Hepatocyte (in vitro differentiated cells): ENCODE measurements around the gene PPFIA4. TPM values are rescaled to one million over a fixed set of nuclear protein-coding genes. Genes with fewer than 3 reads are reported as not detected.

Experiments used
- DNase-seq: peaks from one replicate; pipeline ENCODE4 v3.0.0-alpha.2; 2016; ENCODE audit warnings: low spot score
- H2AFZ ChIP-seq: fragments of 200-600 bp; sonication (generic); 2 replicates; pipeline ENCODE4 v1.6.0; 2016; ENCODE audit warnings: antibody characterized with exemption, mild to moderate bottlenecking
- H3K27ac ChIP-seq: fragments of 200-600 bp; sonication (generic); 2 replicates; pipeline ENCODE4 v1.5.1; 2016; ENCODE audit warnings: mild to moderate bottlenecking
- H3K27me3 ChIP-seq: fragments of 200-600 bp; sonication (generic); 2 replicates; pipeline ENCODE4 v1.6.1; 2016
- H3K36me3 ChIP-seq: fragments of 200-600 bp; sonication (generic); replicated peaks from 2 replicates; pipeline ENCODE4 v1.5.1; 2016; ENCODE audit warnings: low read depth; ENCODE audit not compliant: insufficient read depth
- H3K4me1 ChIP-seq: fragments of 200-600 bp; sonication (generic); 2 replicates; pipeline ENCODE4 v1.5.1; 2016; ENCODE audit warnings: mild to moderate bottlenecking, moderate library complexity; ENCODE audit not compliant: insufficient read depth
- H3K4me2 ChIP-seq: fragments of 200-600 bp; sonication (generic); 2 replicates; pipeline ENCODE4 v1.6.0; 2016
- H3K4me3 ChIP-seq: fragments of 200-600 bp; sonication (generic); 2 replicates; pipeline ENCODE4 v1.5.1; 2016; ENCODE audit warnings: mild to moderate bottlenecking
- H3K79me2 ChIP-seq: fragments of 200-600 bp; sonication (generic); 2 replicates; pipeline ENCODE4 v1.6.0; 2017; ENCODE audit warnings: mild to moderate bottlenecking
- H3K9me2 ChIP-seq: fragments of 200-600 bp; sonication (generic); replicated peaks from 2 replicates; pipeline ENCODE4 v1.6.0; 2017; ENCODE audit warnings: mild to moderate bottlenecking; ENCODE audit not compliant: insufficient read depth
- H3K9me3 ChIP-seq: fragments of 200-600 bp; sonication (generic); 2 replicates; pipeline ENCODE4 v1.5.1; 2016; ENCODE audit warnings: low read depth, mild to moderate bottlenecking
- H4K20me1 ChIP-seq: fragments of 200-600 bp; sonication (generic); 2 replicates; pipeline ENCODE4 v1.6.0; 2016; ENCODE audit warnings: mild to moderate bottlenecking; ENCODE audit not compliant: insufficient read depth, poor library complexity, severe bottlenecking
- CTCF ChIP-seq: fragments of 200-600 bp; sonication (generic); IDR thresholded peaks from 2 replicates; pipeline ENCODE4 v1.5.1; 2016; ENCODE audit warnings: antibody characterized with exemption, mild to moderate bottlenecking; ENCODE audit not compliant: poor library complexity
- EZH2 ChIP-seq: fragments of 200-600 bp; sonication (generic); IDR thresholded peaks from 2 replicates; pipeline ENCODE4 v1.6.1; 2016; ENCODE audit warnings: antibody characterized with exemption, mild to moderate bottlenecking, borderline replicate concordance
- EZH2phosphoT487 ChIP-seq: fragments of 200-600 bp; sonication (generic); IDR thresholded peaks from one replicate; pipeline ENCODE4 v1.6.1; 2018; ENCODE audit warnings: antibody characterized with exemption, mild to moderate bottlenecking, low read depth, moderate library complexity; ENCODE audit not compliant: unreplicated experiment, severe bottlenecking
- WGBS: methylation state at CpG from one replicate; pipeline ENCODE4 v1.1.6; 2016; ENCODE audit warnings: low lambda C conversion rate; ENCODE audit errors: missing lambda C conversion rate; 5-methylcytosine and 5-hydroxymethylcytosine counted together
- polyA plus RNA-seq: library from polyadenylated mRNA; unstranded; fragments of >200 nt; fragmentation: Nextera tagmentation; extraction: Ambion mirVana; gene quantifications from 2 replicates; pipeline ENCODE4 v1.2.1, GENCODE V29; 2016
- total RNA-seq: library from RNA; depleted of rRNA; stranded (reverse); fragments of >200 nt; gene quantifications from 2 replicates; pipeline ENCODE4 v1.2.3, GENCODE V29; 2014

Gene PPFIA4
- total and polyA plus RNA-seq, 2 experiments from 2014 or later, result 1.4 to 1.7 TPM

GRCh38 chr1:203080456-203080855, 54.2 kb downstream of the PPFIA4 start:
- Histone ChIP-seq H3K9me3 (no peaks in the 10 kb centered on the region), H2AFZ (no peak overlapping the region), H3K4me3 (no peak overlapping the region), H3K9me2 (no peaks in the 10 kb centered on the region), H4K20me1 (no peaks in the 10 kb centered on the region), H3K4me2 (no peak overlapping the region), H3K79me2 (no peaks in the 10 kb centered on the region), H3K4me1 (no peaks in the 10 kb centered on the region), H3K36me3 (no peaks in the 10 kb centered on the region), H3K27me3 (peaks cover 25% of the 10 kb centered on the region), H3K27ac (no peak overlapping the region)
- 93% methylated on average over 5 of the region's 5 CpGs for WGBS
- TF ChIP-seq EZH2phosphoT487 (no peak), CTCF (no peak), EZH2 (no peak)
- DNase-seq, result no peak

DNA sequence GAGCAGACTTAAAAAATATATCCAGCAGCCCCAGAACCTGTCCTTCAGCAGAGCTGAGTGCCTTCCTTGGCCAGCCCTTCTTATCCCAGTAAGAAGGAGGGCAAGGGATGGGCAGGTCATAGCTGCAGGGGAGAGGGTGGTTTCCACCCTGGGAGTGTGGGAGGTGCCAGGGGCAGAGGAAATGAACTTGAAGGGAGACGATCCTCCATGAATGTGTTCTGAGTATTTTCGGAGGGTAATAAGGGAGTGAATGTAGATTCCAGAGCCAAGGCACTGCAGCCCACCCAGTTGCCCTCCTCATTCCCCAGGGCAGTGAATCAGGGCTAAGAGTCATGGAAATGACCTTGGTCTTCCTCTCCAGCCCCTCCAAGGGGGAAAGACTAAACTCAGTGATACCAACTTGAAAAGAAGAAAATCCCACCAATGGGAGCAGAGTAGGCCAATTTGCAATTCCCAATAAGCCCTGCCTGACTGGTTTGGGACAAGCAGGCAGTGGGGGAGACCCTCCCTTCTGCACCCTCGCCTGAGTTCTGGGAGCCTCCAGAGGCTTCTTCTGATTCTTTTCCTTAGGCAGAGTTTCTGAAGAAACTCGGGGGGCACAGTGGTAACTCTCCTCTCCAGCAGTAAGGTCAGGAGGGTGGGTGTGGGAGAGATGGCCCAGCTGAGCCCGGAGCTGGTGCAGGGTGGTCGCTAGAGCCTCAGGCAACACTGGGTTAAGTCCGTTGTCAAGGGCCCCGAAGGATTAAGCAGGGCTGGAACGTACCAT, 55.4 kb downstream of the PPFIA4 start:
- H3K4me1 ChIP-seq, result no peaks in the 10 kb centered on the region
- peaks cover 13% of the 10 kb centered on the region for H3K27me3 ChIP-seq
- 55% methylated on average over 9 of the region's 9 CpGs for WGBS
- H3K9me3 ChIP-seq, result no peaks in the 10 kb centered on the region
- H4K20me1 ChIP-seq, result no peaks in the 10 kb centered on the region
- no peak overlapping the region for H3K4me3 ChIP-seq
- TF ChIP-seq CTCF (no peak), EZH2phosphoT487 (no peak), EZH2 (no peak)
- no peaks in the 10 kb centered on the region for H3K36me3 ChIP-seq
- no peaks in the 10 kb centered on the region for H3K79me2 ChIP-seq
- H3K9me2 ChIP-seq, result no peaks in the 10 kb centered on the region
- no peak overlapping the region for H2AFZ ChIP-seq
- H3K4me2 ChIP-seq, result no peak overlapping the region
- DNase-seq, result no peak
- no peak overlapping the region for H3K27ac ChIP-seq

DNA sequence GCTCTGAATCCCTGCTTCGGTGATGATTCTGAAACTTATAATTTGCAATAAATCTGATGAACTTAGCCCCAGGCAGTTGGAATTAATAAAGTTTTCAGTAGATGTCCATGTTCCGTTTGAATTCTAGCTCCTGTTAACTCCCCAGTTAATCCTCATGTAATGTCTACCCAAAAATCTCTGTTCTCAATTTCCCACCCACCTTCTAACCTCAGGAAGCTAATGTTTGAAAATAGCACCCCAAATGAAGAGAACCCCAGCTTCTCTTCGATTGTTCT, 55.9 kb downstream of the PPFIA4 start:
- H3K4me2 ChIP-seq, result no peak overlapping the region
- H2AFZ ChIP-seq, result no peak overlapping the region
- TF ChIP-seq EZH2, result no peak
- TF ChIP-seq CTCF, result no peak
- TF ChIP-seq EZH2phosphoT487, result no peak
- H3K27me3 ChIP-seq, result peaks cover 8% of the 10 kb centered on the region
- H3K4me3 ChIP-seq, result no peak overlapping the region
- 58% methylated on average over 3 of the region's 3 CpGs for WGBS
- no peaks in the 10 kb centered on the region for H3K36me3 ChIP-seq
- DNase-seq, result no peak
- H3K9me2 ChIP-seq, result no peaks in the 10 kb centered on the region
- no peaks in the 10 kb centered on the region for H3K9me3 ChIP-seq
- H3K4me1 ChIP-seq, result no peaks in the 10 kb centered on the region
- no peaks in the 10 kb centered on the region for H3K79me2 ChIP-seq
- no peak overlapping the region for H3K27ac ChIP-seq
- no peaks in the 10 kb centered on the region for H4K20me1 ChIP-seq
